GM12878 (cell line): ENCODE measurements around the gene SHB. TPM values are rescaled to one million over a fixed set of nuclear protein-coding genes. Genes with fewer than 3 reads are reported as not detected.

Source experiments
- ATAC-seq: fragments of 200-7000 bp; cut with Tn5 transposase; 3 replicates; pipeline ENCODE4 v1.9.1; 2020; ENCODE audit warnings: mild to moderate bottlenecking, moderate library complexity
- BruUV-seq: library from RNA; stranded (reverse); fragments of 400-500 nt; replicated peaks from 2 replicates; lab custom pipeline; 2021; lab: Mats Ljungman, UMichigan
- CTCF ChIA-PET: fragments of 300-600 bp; sonication (Branson Sonifier 250); formaldehyde crosslinking; extraction: SDS; loops from one replicate; lab custom pipeline; 2021; ENCODE audit warnings: inconsistent platforms; lab: Yijun Ruan, JAX
- POLR2A ChIA-PET: fragments of 350-600 bp; formaldehyde crosslinking; extraction: SDS; loops from one replicate; lab custom pipeline; 2021; ENCODE audit warnings: inconsistent platforms; lab: Charles Lee
- RAD21 ChIA-PET: fragments of 300-600 bp; sonication (Branson Sonifier 250); formaldehyde crosslinking; loops from one replicate; lab custom pipeline; 2023; ENCODE audit warnings: antibody characterized with exemption; ENCODE audit not compliant: unreplicated experiment; lab: Charles Lee
- SMC1A ChIA-PET: fragments of 300-600 bp; sonication (Branson Sonifier 250); formaldehyde crosslinking; loops from one replicate; lab custom pipeline; 2023; ENCODE audit not compliant: unreplicated experiment, uncharacterized antibody; lab: Charles Lee
- DNase-seq: peaks from one replicate; pipeline ENCODE4 v3.0.0-alpha.2; 2011; ENCODE audit warnings: low read depth, low spot score
- FAIRE-seq: peaks from 3 replicates; lab custom pipeline; 2011; peaks lifted over from hg19 to GRCh38; lab: Jason Lieb, UNC
- H2AFZ ChIP-seq: 2 replicates; pipeline ENCODE4 v1.6.0; 2011; ENCODE audit warnings: low read depth, low read length, control low read depth; ENCODE audit not compliant: control insufficient read depth
- H3K27ac ChIP-seq: 2 replicates; pipeline ENCODE4 v1.5.1; 2011; ENCODE audit warnings: control low read depth; ENCODE audit not compliant: control insufficient read depth, insufficient read depth
- H3K27me3 ChIP-seq, 2 experiments: replicated peaks in 1 of 2; 2 replicates each; pipeline versions ENCODE4 v1.6.0 to v1.6.1; 2011; ENCODE audit warnings: low read length in 1 of 2; ENCODE audit not compliant: control insufficient read depth in 2 of 2, insufficient read depth in 2 of 2
- H3K36me3 ChIP-seq, 2 experiments: 2 replicates each; pipeline ENCODE4 v1.5.1; 2011; ENCODE audit warnings: low read length in 1 of 2; ENCODE audit not compliant: control insufficient read depth in 2 of 2, insufficient read depth in 2 of 2
- H3K4me1 ChIP-seq: 2 replicates; pipeline ENCODE4 v1.6.1; 2011; ENCODE audit warnings: mild to moderate bottlenecking, low read length, moderate library complexity, mixed read lengths; ENCODE audit not compliant: control insufficient read depth, insufficient read depth
- H3K4me2 ChIP-seq: 2 replicates; pipeline ENCODE4 v1.6.0; 2011; ENCODE audit warnings: control low read depth; ENCODE audit not compliant: control insufficient read depth, insufficient read depth
- H3K4me3 ChIP-seq: fragments of 200-600 bp; sonication (generic); 2 replicates; pipeline ENCODE4 v1.5.1; 2016
- H3K79me2 ChIP-seq: 2 replicates; pipeline ENCODE4 v1.6.0; 2011; ENCODE audit warnings: low read length; ENCODE audit not compliant: control insufficient read depth, insufficient read depth
- H3K9ac ChIP-seq: 2 replicates; pipeline ENCODE4 v1.8.0; 2011; ENCODE audit warnings: low read length, control low read depth, mixed read lengths; ENCODE audit not compliant: control insufficient read depth, insufficient read depth
- H3K9me3 ChIP-seq: replicated peaks from 3 replicates; pipeline ENCODE4 v1.5.1; 2011; ENCODE audit warnings: mild to moderate bottlenecking, low read length; ENCODE audit not compliant: control insufficient read depth, insufficient read depth
- H4K20me1 ChIP-seq: 2 replicates; pipeline ENCODE4 v1.6.0; 2011; ENCODE audit not compliant: control insufficient read depth, insufficient read depth
- ASH2L ChIP-seq: fragments of 300-600, 200-600 bp; sonication (generic); IDR thresholded peaks from 2 replicates; pipeline ENCODE4 v1.6.1; 2017; ENCODE audit warnings: low read depth, mild to moderate bottlenecking, borderline replicate concordance
- BHLHE40 ChIP-seq, 2 experiments: fragments of 450-650 bp in 1 of 2; IDR thresholded peaks; 2 replicates each; pipeline ENCODE4 v1.6.1; 2011 to 2017; ENCODE audit warnings: low read depth in 2 of 2, borderline replicate concordance in 1 of 2, improper control_type of control experiment in 1 of 2, low read length in 1 of 2, mild to moderate bottlenecking in 1 of 2
- CBFB ChIP-seq: IDR thresholded peaks from 2 replicates; pipeline ENCODE4 v1.6.1; 2016; ENCODE audit warnings: antibody characterized with exemption, low read depth
- ESRRA ChIP-seq: IDR thresholded peaks from 2 replicates; pipeline ENCODE4 v1.6.1; 2012; ENCODE audit warnings: mild to moderate bottlenecking, low read length, improper control_type of control experiment
- EZH2 ChIP-seq: IDR thresholded peaks from 2 replicates; pipeline ENCODE4 v1.6.1; 2012; ENCODE audit warnings: low read depth, mild to moderate bottlenecking, control low read depth, inconsistent platforms, low read length, borderline replicate concordance; ENCODE audit not compliant: control insufficient read depth
- LARP7 ChIP-seq: fragments of 450-650 bp; IDR thresholded peaks from 2 replicates; pipeline ENCODE4 v1.6.1; 2017; ENCODE audit warnings: mild to moderate bottlenecking
- MEF2B ChIP-seq: fragments of 450-650 bp; IDR thresholded peaks from 2 replicates; pipeline ENCODE4 v1.6.1; 2018; ENCODE audit warnings: mild to moderate bottlenecking, moderate library complexity; ENCODE audit not compliant: partially characterized antibody, poor library complexity, severe bottlenecking
- MLLT1 ChIP-seq: fragments of 450-650 bp; IDR thresholded peaks from 2 replicates; pipeline ENCODE4 v1.6.1; 2016; ENCODE audit warnings: mild to moderate bottlenecking
- RB1 ChIP-seq: fragments of 450-650 bp; formaldehyde crosslinking; IDR thresholded peaks from 2 replicates; pipeline ENCODE4 v1.6.1; 2017; ENCODE audit warnings: mild to moderate bottlenecking, borderline replicate concordance
- REST ChIP-seq: IDR thresholded peaks from 2 replicates; pipeline ENCODE4 v1.6.1; 2012; ENCODE audit warnings: mild to moderate bottlenecking, low read depth, low read length
- SMC3 ChIP-seq: IDR thresholded peaks from 2 replicates; pipeline ENCODE4 v1.6.1; 2011; ENCODE audit warnings: low read length, improper control_type of control experiment, borderline replicate concordance
- SP1 ChIP-seq: IDR thresholded peaks from one replicate; pipeline ENCODE4 v1.6.1; 2011; ENCODE audit warnings: low read depth, low read length
- ZBTB40 ChIP-seq: fragments of 450-650 bp; IDR thresholded peaks from 2 replicates; pipeline ENCODE4 v1.6.1; 2016; ENCODE audit warnings: mild to moderate bottlenecking, moderate library complexity, borderline replicate concordance
- WGBS: methylation state at CpG from one replicate; pipeline ENCODE4 v1.1.6; 2016; ENCODE audit warnings: low lambda C conversion rate; ENCODE audit not compliant: insufficient replicate concordance, insufficient coverage; ENCODE audit errors: missing lambda C conversion rate; 5-methylcytosine and 5-hydroxymethylcytosine counted together
- in situ Hi-C: fragments of 300-500 bp; cut with MboI; formaldehyde crosslinking; loops from 9 replicates; pipeline ENCODE4 v1.14.3; 2018; ENCODE audit warnings: mixed read lengths
- intact Hi-C: fragments of 100-400 bp; cut with micrococcal nuclease; formaldehyde crosslinking; loops from one replicate; pipeline ENCODE4 v1.14.2; 2022; ENCODE audit not compliant: unreplicated experiment
- polyA plus RNA-seq, 11 experiments: library from polyadenylated mRNA; depleted of rRNA in 4 of 11; unstranded in 6 of 11; stranded (reverse) in 5 of 11; fragments of >200 nt; fragmentation: Nextera tagmentation in 4 of 11; fragmentation: Illumina TruSeq in 1 of 11; extraction: Ambion mirVana in 4 of 11; extraction: Trizol in 1 of 11; gene quantifications; 1 replicate in 1 of 11; 2 replicates in 10 of 11; pipeline versions ENCODE4 v1.2.1 to v1.2.3, GENCODE V29; 2011 to 2016; ENCODE audit warnings: inconsistent platforms in 2 of 11, missing spikeins in 2 of 11, low read depth in 1 of 11
- total RNA-seq, 4 experiments: library from RNA; depleted of rRNA in 3 of 4; stranded (reverse); fragments of >200 nt in 3 of 4; fragmentation: Illumina TruSeq in 1 of 4; extraction: Trizol in 1 of 4; gene quantifications; 2 replicates each; pipeline versions ENCODE4 v1.2.1 to v1.2.3, GENCODE V29; 2013 to 2021

Gene SHB
- total and polyA plus RNA-seq, 10 of the 15 experiments (the other 5 are each of a cell fraction or from before 2014, with no cell fraction given) = 0.29 to 6.2 (median 1.3) TPM

- BruUV-seq = no TSS peak
- POLR2A ChIA-PET = no interaction called here
- Histone ChIP-seq H3K79me2 (no peaks in the 10 kb centered on the region), H3K4me1 (no peaks in the 10 kb centered on the region)
- no peak for TF ChIP-seq EZH2
- no peak for TF ChIP-seq MLLT1
- TF ChIP-seq ZBTB40 = no peak
- TF ChIP-seq RB1 = no peak
- TF ChIP-seq ESRRA = no peak
- no peak for TF ChIP-seq SMC3
- TF ChIP-seq MEF2B = no peak
- TF ChIP-seq SP1 = no peak
- TF ChIP-seq ASH2L = no peak
- no peak for TF ChIP-seq REST
- no peak for TF ChIP-seq CBFB
- TF ChIP-seq LARP7 = no peak
- no peak for TF ChIP-seq BHLHE40 (IDR thresholded peaks at IDR 0.05; ENCODE audit: borderline replicate concordance in 1 of 2, low read depth in 2 of 2, low read length in 1 of 2)
- TF ChIP-seq, all 136 proteins: peak for 0
- 79% methylated on average over 2 of the region's 2 CpGs for WGBS
- H2AFZ ChIP-seq = no peak overlapping the region
- no peaks in the 10 kb centered on the region for H3K27me3 ChIP-seq
- CTCF ChIA-PET = interaction anchor here (0.8 to 1.1 kb wide), 2 partner anchors 13 to 49 kb away, joined by 3 read pairs; no protein-coding TSS in a partner anchor
- ATAC-seq (no peak), FAIRE-seq (no peak), DNase-seq (no peak)
- SMC1A ChIA-PET = interaction anchor here (1.0 to 1.1 kb wide), 2 partner anchors 22 to 74 kb away, joined by 3 to 4 read pairs; no protein-coding TSS in a partner anchor
- no peak overlapping the region for H3K4me3 ChIP-seq
- intact Hi-C loops (no loop called here), in situ Hi-C loops (no loop called here)
- H3K4me2 ChIP-seq = no peak overlapping the region
- no peak overlapping the region for H3K27ac ChIP-seq
- H3K9ac ChIP-seq = no peak overlapping the region
- no peaks in the 10 kb centered on the region for H4K20me1 ChIP-seq
- peaks cover 0 to under 1% of the 10 kb centered on the region in 2 experiments; a peak in 2 of 4 replicates for H3K36me3 ChIP-seq
- RAD21 ChIA-PET = no interaction called here
- H3K9me3 ChIP-seq = no peaks in the 10 kb centered on the region; the same call in 2 of the 3 replicates
These were observed 188.0 kb downstream of the SHB start for GRCh38 chr9:37880916-37881479.
